Measurements from ENCODE around the gene FLT3LG. TPM values are rescaled to one million over a fixed set of nuclear protein-coding genes. Genes with fewer than 3 reads are reported as not detected.

The FLT3LG gene
- total and polyA plus RNA-seq, 9 of the 15 experiments (the other 6 are each of a cell fraction or from before 2014, with no cell fraction given) = 0.31 to 6.4 (median 1.1) TPM

DNA sequence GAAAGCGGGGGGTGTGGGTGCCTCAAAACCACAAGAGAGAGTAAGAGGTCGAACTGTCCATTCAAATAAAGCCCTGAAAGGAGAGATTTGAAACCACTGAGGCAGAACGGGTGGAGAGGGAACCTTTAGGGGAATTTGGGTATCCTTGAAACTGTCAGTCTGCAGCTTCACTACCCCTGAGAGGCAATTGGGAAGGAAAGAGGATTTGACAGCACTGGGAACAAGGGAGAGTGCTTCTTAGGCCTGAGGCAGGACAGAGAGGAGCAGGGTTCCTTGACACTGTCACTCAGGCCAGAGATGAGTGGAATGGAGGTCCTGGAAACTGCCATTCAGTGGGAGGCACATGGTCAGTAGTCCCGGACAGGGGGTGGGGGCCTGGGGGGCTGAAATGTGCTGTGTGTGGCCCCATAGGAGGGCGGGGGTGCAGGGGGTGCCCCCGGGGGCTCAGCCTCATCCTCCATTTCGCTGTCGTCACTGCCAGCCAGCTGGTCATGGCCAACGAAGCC, 43.8 kb upstream of the FLT3LG start (continued):
- TF ChIP-seq, protein P1, sequence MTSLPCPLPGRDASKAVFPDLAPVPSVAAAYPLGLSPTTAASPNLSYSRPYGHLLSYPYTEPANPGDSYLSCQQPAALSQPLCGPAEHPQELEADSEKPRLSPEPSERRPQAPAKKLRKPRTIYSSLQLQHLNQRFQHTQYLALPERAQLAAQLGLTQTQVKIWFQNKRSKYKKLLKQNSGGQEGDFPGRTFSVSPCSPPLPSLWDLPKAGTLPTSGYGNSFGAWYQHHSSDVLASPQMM (CRISPR knock-in tag; IDR thresholded peaks at IDR 0.05) = no peak
- TF ChIP-seq, protein P2, sequence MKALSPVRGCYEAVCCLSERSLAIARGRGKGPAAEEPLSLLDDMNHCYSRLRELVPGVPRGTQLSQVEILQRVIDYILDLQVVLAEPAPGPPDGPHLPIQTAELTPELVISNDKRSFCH (CRISPR knock-in tag; IDR thresholded peaks at IDR 0.05) = no peak
- TF ChIP-seq, protein P2 (tag; IDR thresholded peaks at IDR 0.05) = no peak
- peak; percentile 91 for TF ChIP-seq ZSCAN29 (IDR thresholded peaks at IDR 0.05)
- no peak for TF ChIP-seq KLF13 (tag; IDR thresholded peaks at IDR 0.05; ENCODE audit: borderline replicate concordance, low read depth)
- TF ChIP-seq TAF7 (tag; IDR thresholded peaks at IDR 0.05) = no peak
- no peak for TF ChIP-seq ZNF644 (tag; IDR thresholded peaks at IDR 0.05; ENCODE audit: low read depth)
- TF ChIP-seq MBD2 (IDR thresholded peaks at IDR 0.05; ENCODE audit: borderline replicate concordance, low read depth) = no peak
- no peak for TF ChIP-seq CHD2 (IDR thresholded peaks at IDR 0.05; ENCODE audit: low read depth, low read length)
- no peak for TF ChIP-seq NRF1 (conservative IDR thresholded peaks at IDR 0.05 in 1 of 2, IDR thresholded peaks at IDR 0.05 in 1 of 2)
- TF ChIP-seq, protein P3, sequence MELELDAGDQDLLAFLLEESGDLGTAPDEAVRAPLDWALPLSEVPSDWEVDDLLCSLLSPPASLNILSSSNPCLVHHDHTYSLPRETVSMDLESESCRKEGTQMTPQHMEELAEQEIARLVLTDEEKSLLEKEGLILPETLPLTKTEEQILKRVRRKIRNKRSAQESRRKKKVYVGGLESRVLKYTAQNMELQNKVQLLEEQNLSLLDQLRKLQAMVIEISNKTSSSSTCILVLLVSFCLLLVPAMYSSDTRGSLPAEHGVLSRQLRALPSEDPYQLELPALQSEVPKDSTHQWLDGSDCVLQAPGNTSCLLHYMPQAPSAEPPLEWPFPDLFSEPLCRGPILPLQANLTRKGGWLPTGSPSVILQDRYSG (tag; conservative IDR thresholded peaks at IDR 0.05; ENCODE audit: low read depth) = no peak
- TF ChIP-seq PHTF2 (CRISPR knock-in tag; IDR thresholded peaks at IDR 0.05) = no peak
- no peak for TF ChIP-seq MTA1 (IDR thresholded peaks at IDR 0.05; ENCODE audit: borderline replicate concordance)
- no peak for TF ChIP-seq KHSRP (IDR thresholded peaks at IDR 0.05)
- peak; percentile 55 to 69; a peak in 3 of 4 replicates for TF ChIP-seq KDM1A (IDR thresholded peaks at IDR 0.05)
- TF ChIP-seq PHF21A (IDR thresholded peaks at IDR 0.05; ENCODE audit: borderline replicate concordance, low read depth) = peak; percentile 98
- TF ChIP-seq PRPF4 (IDR thresholded peaks at IDR 0.05; ENCODE audit: insufficient read depth, low read depth, low read length, poor library complexity, severe bottlenecking) = no peak
- no peak for TF ChIP-seq KAT8 (IDR thresholded peaks at IDR 0.05; ENCODE audit: low read depth)
- TF ChIP-seq BRF1 (IDR thresholded peaks at IDR 0.05; ENCODE audit: borderline replicate concordance, extremely low read depth, insufficient read length) = no peak
- no peak for TF ChIP-seq PYGO2 (tag; IDR thresholded peaks at IDR 0.05)
- TF ChIP-seq CHD1 (IDR thresholded peaks at IDR 0.05; ENCODE audit: low read length) = no peak
- no peak for TF ChIP-seq SIN3B (IDR thresholded peaks at IDR 0.05; ENCODE audit: low read depth)
- TF ChIP-seq ZNF311 (CRISPR knock-in tag; IDR thresholded peaks at IDR 0.05) = no peak
- TF ChIP-seq JUN (IDR thresholded peaks at IDR 0.05; ENCODE audit: borderline replicate concordance, low read depth, low read length) = no peak
- no peak for TF ChIP-seq JUN (CRISPR knock-in tag; IDR thresholded peaks at IDR 0.05; ENCODE audit: borderline replicate concordance)
- TF ChIP-seq NR1H2 (CRISPR knock-in tag; IDR thresholded peaks at IDR 0.05) = no peak
- TF ChIP-seq, protein P4, sequence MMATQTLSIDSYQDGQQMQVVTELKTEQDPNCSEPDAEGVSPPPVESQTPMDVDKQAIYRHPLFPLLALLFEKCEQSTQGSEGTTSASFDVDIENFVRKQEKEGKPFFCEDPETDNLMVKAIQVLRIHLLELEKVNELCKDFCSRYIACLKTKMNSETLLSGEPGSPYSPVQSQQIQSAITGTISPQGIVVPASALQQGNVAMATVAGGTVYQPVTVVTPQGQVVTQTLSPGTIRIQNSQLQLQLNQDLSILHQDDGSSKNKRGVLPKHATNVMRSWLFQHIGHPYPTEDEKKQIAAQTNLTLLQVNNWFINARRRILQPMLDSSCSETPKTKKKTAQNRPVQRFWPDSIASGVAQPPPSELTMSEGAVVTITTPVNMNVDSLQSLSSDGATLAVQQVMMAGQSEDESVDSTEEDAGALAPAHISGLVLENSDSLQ (IDR thresholded peaks at IDR 0.05) = peak; percentile 50; the same call in 1 of the 2 replicates
- TF ChIP-seq SIX5 (IDR thresholded peaks at IDR 0.05; ENCODE audit: borderline replicate concordance in 1 of 2, insufficient read depth in 1 of 2, low read depth in 1 of 2, low read length in 2 of 2) = no peak
- no peak for TF ChIP-seq JUND (IDR thresholded peaks at IDR 0.05; ENCODE audit: borderline replicate concordance, low read depth, low read length)
- TF ChIP-seq JUND (tag; IDR thresholded peaks at IDR 0.05; ENCODE audit: borderline replicate concordance, low read depth, low read length) = no peak
